ENCODE results near the gene ABI3. TPM values are rescaled to one million over a fixed set of nuclear protein-coding genes. Genes with fewer than 3 reads are reported as not detected.
A peak's percentile ranks its signal among the peaks of the same experiment; 100 is the strongest.

The ABI3 gene
- total and polyA plus RNA-seq, 9 of the 15 experiments (the other 6 are each of a cell fraction or from before 2014, with no cell fraction given), result not detected

GRCh38 chr17:49260011-49260816 is 49.7 kb downstream of the ABI3 start (continued):
- TF ChIP-seq FOXO4 (CRISPR knock-in tag; IDR thresholded peaks at IDR 0.05), result no peak
- TF ChIP-seq, protein P1, sequence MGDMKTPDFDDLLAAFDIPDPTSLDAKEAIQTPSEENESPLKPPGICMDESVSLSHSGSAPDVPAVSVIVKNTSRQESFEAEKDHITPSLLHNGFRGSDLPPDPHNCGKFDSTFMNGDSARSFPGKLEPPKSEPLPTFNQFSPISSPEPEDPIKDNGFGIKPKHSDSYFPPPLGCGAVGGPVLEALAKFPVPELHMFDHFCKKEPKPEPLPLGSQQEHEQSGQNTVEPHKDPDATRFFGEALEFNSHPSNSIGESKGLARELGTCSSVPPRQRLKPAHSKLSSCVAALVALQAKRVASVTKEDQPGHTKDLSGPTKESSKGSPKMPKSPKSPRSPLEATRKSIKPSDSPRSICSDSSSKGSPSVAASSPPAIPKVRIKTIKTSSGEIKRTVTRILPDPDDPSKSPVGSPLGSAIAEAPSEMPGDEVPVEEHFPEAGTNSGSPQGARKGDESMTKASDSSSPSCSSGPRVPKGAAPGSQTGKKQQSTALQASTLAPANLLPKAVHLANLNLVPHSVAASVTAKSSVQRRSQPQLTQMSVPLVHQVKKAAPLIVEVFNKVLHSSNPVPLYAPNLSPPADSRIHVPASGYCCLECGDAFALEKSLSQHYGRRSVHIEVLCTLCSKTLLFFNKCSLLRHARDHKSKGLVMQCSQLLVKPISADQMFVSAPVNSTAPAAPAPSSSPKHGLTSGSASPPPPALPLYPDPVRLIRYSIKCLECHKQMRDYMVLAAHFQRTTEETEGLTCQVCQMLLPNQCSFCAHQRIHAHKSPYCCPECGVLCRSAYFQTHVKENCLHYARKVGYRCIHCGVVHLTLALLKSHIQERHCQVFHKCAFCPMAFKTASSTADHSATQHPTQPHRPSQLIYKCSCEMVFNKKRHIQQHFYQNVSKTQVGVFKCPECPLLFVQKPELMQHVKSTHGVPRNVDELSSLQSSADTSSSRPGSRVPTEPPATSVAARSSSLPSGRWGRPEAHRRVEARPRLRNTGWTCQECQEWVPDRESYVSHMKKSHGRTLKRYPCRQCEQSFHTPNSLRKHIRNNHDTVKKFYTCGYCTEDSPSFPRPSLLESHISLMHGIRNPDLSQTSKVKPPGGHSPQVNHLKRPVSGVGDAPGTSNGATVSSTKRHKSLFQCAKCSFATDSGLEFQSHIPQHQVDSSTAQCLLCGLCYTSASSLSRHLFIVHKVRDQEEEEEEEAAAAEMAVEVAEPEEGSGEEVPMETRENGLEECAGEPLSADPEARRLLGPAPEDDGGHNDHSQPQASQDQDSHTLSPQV (IDR thresholded peaks at IDR 0.05), result peak; percentile 68; the same call in 1 of the 2 replicates
- TF ChIP-seq PPARD (CRISPR knock-in tag; IDR thresholded peaks at IDR 0.05), result no peak
- no peak for TF ChIP-seq BACH1 (tag; IDR thresholded peaks at IDR 0.05)
- TF ChIP-seq HNRNPK (IDR thresholded peaks at IDR 0.05; ENCODE audit: low read depth, low read length, poor library complexity, severe bottlenecking), result no peak
- no peak for TF ChIP-seq ZNF583 (CRISPR knock-in tag; IDR thresholded peaks at IDR 0.05)
- no peak for TF ChIP-seq TOE1 (IDR thresholded peaks at IDR 0.05; ENCODE audit: borderline replicate concordance)
- no peak for TF ChIP-seq TOE1 (CRISPR knock-in tag; IDR thresholded peaks at IDR 0.05; ENCODE audit: borderline replicate concordance, low read depth)
- TF ChIP-seq ZSCAN29 (IDR thresholded peaks at IDR 0.05), result no peak
- no peak for TF ChIP-seq TGIF2 (CRISPR knock-in tag; IDR thresholded peaks at IDR 0.05)
- no peak for TF ChIP-seq HLTF (IDR thresholded peaks at IDR 0.05)
- TF ChIP-seq, protein P2, sequence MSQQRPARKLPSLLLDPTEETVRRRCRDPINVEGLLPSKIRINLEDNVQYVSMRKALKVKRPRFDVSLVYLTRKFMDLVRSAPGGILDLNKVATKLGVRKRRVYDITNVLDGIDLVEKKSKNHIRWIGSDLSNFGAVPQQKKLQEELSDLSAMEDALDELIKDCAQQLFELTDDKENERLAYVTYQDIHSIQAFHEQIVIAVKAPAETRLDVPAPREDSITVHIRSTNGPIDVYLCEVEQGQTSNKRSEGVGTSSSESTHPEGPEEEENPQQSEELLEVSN (IDR thresholded peaks at IDR 0.05; ENCODE audit: borderline replicate concordance in 1 of 2, extremely low read depth in 1 of 2, insufficient read depth in 1 of 2, insufficient read length in 1 of 2, low read depth in 1 of 2, low read length in 1 of 2, poor library complexity in 1 of 2, severe bottlenecking in 1 of 2), result peak in 1 of 2 experiments; percentile 64
- TF ChIP-seq SIN3A (IDR thresholded peaks at IDR 0.05; ENCODE audit: borderline replicate concordance in 2 of 2, control insufficient read depth in 1 of 2, low read depth in 2 of 2, low read length in 2 of 2), result no peak
- TF ChIP-seq NONO (IDR thresholded peaks at IDR 0.05; ENCODE audit: low read depth in 2 of 2, low read length in 1 of 2), result no peak
- TF ChIP-seq BRD9 (IDR thresholded peaks at IDR 0.05; ENCODE audit: low read depth, partially characterized antibody), result no peak
- TF ChIP-seq SMAD4 (CRISPR knock-in tag; conservative IDR thresholded peaks at IDR 0.05), result peak; percentile 42; the same call in 1 of the 2 replicates
- TF ChIP-seq, protein P3, sequence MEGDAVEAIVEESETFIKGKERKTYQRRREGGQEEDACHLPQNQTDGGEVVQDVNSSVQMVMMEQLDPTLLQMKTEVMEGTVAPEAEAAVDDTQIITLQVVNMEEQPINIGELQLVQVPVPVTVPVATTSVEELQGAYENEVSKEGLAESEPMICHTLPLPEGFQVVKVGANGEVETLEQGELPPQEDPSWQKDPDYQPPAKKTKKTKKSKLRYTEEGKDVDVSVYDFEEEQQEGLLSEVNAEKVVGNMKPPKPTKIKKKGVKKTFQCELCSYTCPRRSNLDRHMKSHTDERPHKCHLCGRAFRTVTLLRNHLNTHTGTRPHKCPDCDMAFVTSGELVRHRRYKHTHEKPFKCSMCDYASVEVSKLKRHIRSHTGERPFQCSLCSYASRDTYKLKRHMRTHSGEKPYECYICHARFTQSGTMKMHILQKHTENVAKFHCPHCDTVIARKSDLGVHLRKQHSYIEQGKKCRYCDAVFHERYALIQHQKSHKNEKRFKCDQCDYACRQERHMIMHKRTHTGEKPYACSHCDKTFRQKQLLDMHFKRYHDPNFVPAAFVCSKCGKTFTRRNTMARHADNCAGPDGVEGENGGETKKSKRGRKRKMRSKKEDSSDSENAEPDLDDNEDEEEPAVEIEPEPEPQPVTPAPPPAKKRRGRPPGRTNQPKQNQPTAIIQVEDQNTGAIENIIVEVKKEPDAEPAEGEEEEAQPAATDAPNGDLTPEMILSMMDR (IDR thresholded peaks at IDR 0.05 in 2 of 3, conservative IDR thresholded peaks at IDR 0.05 in 1 of 3; ENCODE audit: insufficient read depth in 2 of 3, low read depth in 1 of 3, low read length in 3 of 3), result no peak
- TF ChIP-seq RCOR1 (IDR thresholded peaks at IDR 0.05; ENCODE audit: borderline replicate concordance in 1 of 2, low read depth in 2 of 2, low read length in 2 of 2), result no peak

All from K562 (cell line).